Brain pericyte (primary cell): Measurements from ENCODE around the gene IL6.
"Not testable (repeated sequence)": the region's sequence is repeated elsewhere in the genome, so short reads cannot be mapped to it uniquely, and the experiment has no call there.

Experiments
- DNase-seq: peaks from one replicate; pipeline ENCODE4 v3.0.0-alpha.2; 2012; ENCODE audit warnings: low read depth, low spot score

The IL6 gene

GRCh38 chr7:22703978-22704610 is 22.9 kb upstream of the IL6 start:
- DNase-seq = not testable (repeated sequence)

- not testable (repeated sequence) for DNase-seq
Measured at GRCh38 chr7:22704722-22705121, 22.3 kb upstream of the IL6 start.

GRCh38 chr7:22705874-22706273 is 21.1 kb upstream of the IL6 start:
- DNase-seq = not testable (repeated sequence)

- not testable (repeated sequence) for DNase-seq
Measured at GRCh38 chr7:22707026-22707691, 19.8 kb upstream of the IL6 start.

GRCh38 chr7:22708214-22708613 is 18.8 kb upstream of the IL6 start:
- DNase-seq = not testable (repeated sequence)

- not testable (repeated sequence) for DNase-seq
Measured at GRCh38 chr7:22708677-22709061, 18.3 kb upstream of the IL6 start.

GRCh38 chr7:22709062-22709829 is 17.8 kb upstream of the IL6 start:
- not testable (repeated sequence) for DNase-seq

GRCh38 chr7:22709857-22710256 is 17.1 kb upstream of the IL6 start:
- no peak for DNase-seq

GRCh38 chr7:22712999-22713398 is 14.0 kb upstream of the IL6 start:
- no peak for DNase-seq

- no peak for DNase-seq
Measured at GRCh38 chr7:22713463-22713862, 13.5 kb upstream of the IL6 start.

GRCh38 chr7:22715969-22716368 is 11.0 kb upstream of the IL6 start:
- DNase-seq = no peak

GRCh38 chr7:22717760-22718159 is 9.2 kb upstream of the IL6 start:
- DNase-seq = no peak

GRCh38 chr7:22718200-22718711 is 8.7 kb upstream of the IL6 start:
- DNase-seq = peak; percentile 76

- no peak for DNase-seq
Measured at GRCh38 chr7:22718911-22719420, 8.0 kb upstream of the IL6 start.

- no peak for DNase-seq
Measured at GRCh38 chr7:22720791-22721786, 5.9 kb upstream of the IL6 start.

- DNase-seq = no peak
Measured at GRCh38 chr7:22722536-22723180, 4.3 kb upstream of the IL6 start.

- DNase-seq = no peak
Measured at GRCh38 chr7:22723181-22723601, 3.8 kb upstream of the IL6 start.

GRCh38 chr7:22723637-22724036 is 3.4 kb upstream of the IL6 start:
- DNase-seq = no peak

- no peak for DNase-seq
Measured at GRCh38 chr7:22724861-22725260, 2.1 kb upstream of the IL6 start.

- DNase-seq = no peak
Measured at GRCh38 chr7:22725585-22725984, 1.4 kb upstream of the IL6 start.
